ENCODE measurements around the gene RNF135. TPM values are rescaled to one million over a fixed set of nuclear protein-coding genes. Genes with fewer than 3 reads are reported as not detected.
A peak's percentile ranks its signal among the peaks of the same experiment; 100 is the strongest.
"Not testable (repeated sequence)": the region's sequence is repeated elsewhere in the genome, so short reads cannot be mapped to it uniquely, and the experiment has no call there.

RNF135 gene
- total RNA-seq, 1 experiment from 2014 or later = 15.7 TPM

- DNase-seq (ENCODE audit: low read depth) = no peak
Observed at GRCh38 chr17:31002047-31002446, 31.2 kb downstream of the RNF135 start.

- no peak for DNase-seq (ENCODE audit: low read depth)
Observed at GRCh38 chr17:31003225-31003866, 32.5 kb downstream of the RNF135 start.

- no peak for DNase-seq (ENCODE audit: low read depth)
Observed at GRCh38 chr17:31004160-31004559, 33.3 kb downstream of the RNF135 start.

- DNase-seq (ENCODE audit: low read depth) = no peak
Observed at GRCh38 chr17:31007695-31008373, 37.0 kb downstream of the RNF135 start.

GRCh38 chr17:31008374-31009041 is 37.7 kb downstream of the RNF135 start:
- peak; percentile 59 for DNase-seq (ENCODE audit: low read depth)

- not testable (repeated sequence) for DNase-seq (ENCODE audit: low read depth)
Observed at GRCh38 chr17:31009042-31009702, 38.3 kb downstream of the RNF135 start.

- DNase-seq (ENCODE audit: low read depth) = not testable (repeated sequence)
Observed at GRCh38 chr17:31010014-31010413, 39.2 kb downstream of the RNF135 start.

GRCh38 chr17:31013844-31014243 is 43.0 kb downstream of the RNF135 start:
- no peak for DNase-seq (ENCODE audit: low read depth)

GRCh38 chr17:31015639-31016038 is 44.8 kb downstream of the RNF135 start:
- no peak for DNase-seq (ENCODE audit: low read depth)

- no peak for DNase-seq (ENCODE audit: low read depth)
Observed at GRCh38 chr17:31019004-31019403, 48.2 kb downstream of the RNF135 start.

- not testable (repeated sequence) for DNase-seq (ENCODE audit: low read depth)
Observed at GRCh38 chr17:31023171-31023570, 52.3 kb downstream of the RNF135 start.

- no peak for DNase-seq (ENCODE audit: low read depth)
Observed at GRCh38 chr17:31031841-31032240, 61.0 kb downstream of the RNF135 start.

GRCh38 chr17:31035611-31036010 is 64.8 kb downstream of the RNF135 start:
- DNase-seq (ENCODE audit: low read depth) = not testable (repeated sequence)

GRCh38 chr17:31040837-31041236 is 70.0 kb downstream of the RNF135 start:
- DNase-seq (ENCODE audit: low read depth) = not testable (repeated sequence)

- not testable (repeated sequence) for DNase-seq (ENCODE audit: low read depth)
Observed at GRCh38 chr17:31042378-31042777, 71.5 kb downstream of the RNF135 start.

- not testable (repeated sequence) for DNase-seq (ENCODE audit: low read depth)
Observed at GRCh38 chr17:31046856-31047425, 76.1 kb downstream of the RNF135 start.

- no peak for DNase-seq (ENCODE audit: low read depth)
Observed at GRCh38 chr17:31048142-31048541, 77.3 kb downstream of the RNF135 start.

- no peak for DNase-seq (ENCODE audit: low read depth)
Observed at GRCh38 chr17:31048780-31049179, 77.9 kb downstream of the RNF135 start.
